ENCODE data around the gene NTF3.
A peak's percentile ranks its signal among the peaks of the same experiment; 100 is the strongest.

NTF3 gene

GRCh38 chr12:5433081-5433844 lies 1.4 kb downstream of the NTF3 start:
- DNase-seq (ENCODE audit: low read depth) = no peak
- peak overlapping the region; percentile 52 for H3K4me3 ChIP-seq (ENCODE audit: low read depth, low read length)
- TF ChIP-seq CTCF (IDR thresholded peaks at IDR 0.05; ENCODE audit: low read depth, low read length, missing control alignments) = no peak
- in situ Hi-C loops (cut with HindIII; ENCODE audit: low sequenced_read_pairs) = no loop called here

GRCh38 chr12:5433845-5434646 lies 2.1 kb downstream of the NTF3 start:
- peak overlapping the region; percentile 52 for H3K4me3 ChIP-seq (ENCODE audit: low read depth, low read length)
- TF ChIP-seq CTCF (IDR thresholded peaks at IDR 0.05; ENCODE audit: low read depth, low read length, missing control alignments) = no peak
- in situ Hi-C loops (cut with HindIII; ENCODE audit: low sequenced_read_pairs) = no loop called here
- no peak for DNase-seq (ENCODE audit: low read depth)

DNA sequence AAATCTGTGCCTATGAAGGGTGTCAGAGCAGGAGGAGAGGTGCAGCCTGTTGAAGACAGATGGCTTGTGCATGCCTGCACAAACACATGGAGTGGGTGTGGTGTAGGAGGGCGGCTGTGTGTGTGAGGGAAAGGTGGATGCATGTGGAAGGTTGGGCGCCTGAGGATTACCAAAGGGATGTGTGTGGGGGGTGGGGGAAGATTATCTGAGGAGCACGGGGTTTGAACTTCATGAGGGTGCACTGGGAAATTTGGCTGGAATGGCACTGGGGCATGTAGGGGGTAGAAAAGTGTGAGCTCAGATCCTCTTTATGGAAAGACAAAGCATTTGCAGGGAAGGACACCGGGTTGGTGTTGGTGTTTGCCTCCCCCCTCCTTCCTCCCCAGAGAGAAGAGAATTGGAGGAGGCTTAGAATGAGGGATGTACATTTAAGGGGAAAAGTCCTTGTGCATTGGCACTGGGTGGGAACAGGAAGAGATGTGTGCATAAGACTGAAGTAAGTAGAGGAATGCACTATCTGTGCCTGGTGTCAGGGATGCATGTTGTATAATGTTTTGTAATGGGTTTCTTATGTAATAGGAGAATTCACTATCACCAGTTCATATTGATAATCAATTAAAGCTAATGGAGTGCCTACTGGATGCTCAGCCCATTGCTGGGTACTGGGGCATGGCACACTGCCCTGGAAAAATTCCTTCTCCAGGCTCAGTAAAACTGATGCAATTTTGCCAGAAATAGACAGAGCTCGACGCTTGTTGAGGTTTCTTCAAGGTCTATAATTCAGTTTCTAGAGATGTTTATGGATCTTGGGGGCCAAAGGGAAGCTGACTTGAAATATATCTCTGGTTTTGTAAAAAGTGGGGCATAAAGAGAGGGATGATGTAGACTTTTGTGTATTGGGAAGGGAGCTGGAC lies 3.0 kb downstream of the NTF3 start:
- TF ChIP-seq CTCF (IDR thresholded peaks at IDR 0.05; ENCODE audit: low read depth, low read length, missing control alignments) = no peak
- DNase-seq (ENCODE audit: low read depth) = no peak
- in situ Hi-C loops (cut with HindIII; ENCODE audit: low sequenced_read_pairs) = no loop called here
- no peak overlapping the region for H3K4me3 ChIP-seq (ENCODE audit: low read depth, low read length)

GRCh38 chr12:5437182-5437583 lies 5.3 kb downstream of the NTF3 start:
- TF ChIP-seq CTCF (IDR thresholded peaks at IDR 0.05; ENCODE audit: low read depth, low read length, missing control alignments) = no peak
- DNase-seq (ENCODE audit: low read depth) = no peak
- no peak overlapping the region for H3K4me3 ChIP-seq (ENCODE audit: low read depth, low read length)
- in situ Hi-C loops (cut with HindIII; ENCODE audit: low sequenced_read_pairs) = no loop called here

GRCh38 chr12:5437589-5437988 lies 5.7 kb downstream of the NTF3 start:
- TF ChIP-seq CTCF (IDR thresholded peaks at IDR 0.05; ENCODE audit: low read depth, low read length, missing control alignments) = no peak
- no peak for DNase-seq (ENCODE audit: low read depth)
- H3K4me3 ChIP-seq (ENCODE audit: low read depth, low read length) = no peak overlapping the region
- in situ Hi-C loops (cut with HindIII; ENCODE audit: low sequenced_read_pairs) = no loop called here

DNA sequence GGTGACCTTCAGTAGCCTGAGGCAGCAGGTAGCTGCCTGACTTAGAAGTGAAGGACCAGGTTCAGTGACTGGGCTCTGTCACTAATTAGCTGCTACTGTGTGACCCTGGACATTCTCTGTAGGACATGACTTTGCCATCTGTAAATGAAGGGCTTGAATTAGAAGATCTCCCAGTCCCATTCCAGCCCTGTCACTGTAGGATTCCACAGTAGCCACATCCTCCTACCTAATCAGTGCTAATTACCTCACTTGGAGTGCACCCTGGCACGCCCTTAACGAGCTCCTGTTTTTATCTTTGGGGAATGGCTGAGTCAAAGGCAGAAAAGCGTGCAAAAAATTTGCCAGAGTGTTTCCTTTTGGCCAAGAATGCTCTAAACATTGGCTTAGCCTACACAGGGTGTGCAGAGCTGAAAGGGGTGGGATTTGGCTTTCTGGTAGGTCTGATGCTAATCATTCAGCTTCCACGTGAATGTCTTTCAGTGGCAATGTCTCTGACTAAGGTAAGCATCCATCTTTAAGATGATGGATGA lies 6.8 kb downstream of the NTF3 start:
- H3K4me3 ChIP-seq (ENCODE audit: low read depth, low read length) = no peak overlapping the region
- no peak for DNase-seq (ENCODE audit: low read depth)
- no peak for TF ChIP-seq CTCF (IDR thresholded peaks at IDR 0.05; ENCODE audit: low read depth, low read length, missing control alignments)
- in situ Hi-C loops (cut with HindIII; ENCODE audit: low sequenced_read_pairs) = no loop called here
